Stimulated activated CD4-positive, alpha-beta T cell treated with anti-CD3 and anti-CD28 coated beads, Interleukin-1b, Interleukin-23, amount 100 ng/mL, for 24 hours (primary cell): ENCODE measurements around the gene RNF123.
"Not testable (repeated sequence)": the region's sequence is repeated elsewhere in the genome, so short reads cannot be mapped to it uniquely, and the experiment has no call there.

ENCODE experiments used
- DNase-seq, 4 experiments: peaks; one replicate each; pipeline ENCODE4 v3.0.0-alpha.2; 2020; ENCODE audit warnings: low read depth in 4 of 4, low spot score in 1 of 4

The RNF123 gene

GRCh38 chr3:49738067-49738713, 48.8 kb downstream of the RNF123 start:
- DNase-seq, result no peak

GRCh38 chr3:49740427-49740826, 51.1 kb downstream of the RNF123 start:
- DNase-seq, result no peak

- no peak for DNase-seq
These were observed 56.6 kb downstream of the RNF123 start for GRCh38 chr3:49745986-49746385.

DNA sequence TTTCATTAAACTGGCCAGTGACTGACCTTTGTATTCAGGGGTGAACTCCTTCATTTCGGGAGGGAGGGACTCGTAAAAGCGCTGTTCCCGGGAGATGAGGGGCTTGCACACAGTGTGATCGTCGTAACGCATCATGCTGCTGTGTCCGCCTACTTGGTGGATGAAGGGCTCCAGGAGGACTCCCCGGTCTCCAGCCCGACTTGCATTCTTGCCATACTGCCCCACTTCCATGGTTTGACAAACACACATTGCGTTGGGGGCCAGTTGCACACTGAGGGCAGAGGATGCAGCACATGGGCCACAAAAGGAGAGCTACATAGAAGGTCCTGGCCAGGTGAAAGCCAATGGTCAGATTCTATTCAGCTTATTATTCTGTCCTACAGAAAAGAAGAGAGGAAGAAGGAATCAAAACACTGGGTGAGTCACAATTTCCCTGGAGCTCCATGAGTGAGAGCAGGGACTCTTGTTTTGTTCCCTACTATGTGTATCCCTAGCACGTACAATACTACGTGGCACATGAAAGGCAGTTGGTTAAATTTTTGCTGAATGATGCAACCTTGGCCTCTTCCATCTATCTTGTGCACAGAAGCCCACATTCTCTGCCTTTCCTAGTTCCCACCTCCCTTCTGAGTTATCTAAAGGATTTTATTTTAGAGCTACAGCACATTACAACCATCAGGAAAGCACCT, 58.6 kb downstream of the RNF123 start:
- no peak for DNase-seq

GRCh38 chr3:49748874-49749273, 59.5 kb downstream of the RNF123 start:
- not testable (repeated sequence) for DNase-seq

DNA sequence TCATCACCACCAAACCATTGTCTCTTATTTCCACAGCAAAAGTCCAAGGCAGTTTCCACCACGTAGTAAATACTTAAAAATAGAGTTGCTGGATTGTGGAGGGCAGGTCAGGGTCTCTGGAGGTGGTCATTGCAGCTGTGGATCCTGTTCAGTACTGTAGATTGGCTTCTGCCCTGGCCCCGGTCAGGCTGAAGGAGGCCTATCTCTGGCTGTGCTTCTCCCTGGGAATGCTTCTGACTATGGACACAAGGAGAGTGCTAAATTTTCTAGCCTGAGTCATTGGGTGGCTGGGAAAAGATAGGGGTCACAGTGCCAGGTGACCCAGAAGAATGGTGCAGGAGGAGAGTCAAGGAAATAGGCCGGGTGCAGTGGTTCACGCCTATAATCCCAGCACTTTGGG, 60.7 kb downstream of the RNF123 start:
- no peak for DNase-seq

DNA sequence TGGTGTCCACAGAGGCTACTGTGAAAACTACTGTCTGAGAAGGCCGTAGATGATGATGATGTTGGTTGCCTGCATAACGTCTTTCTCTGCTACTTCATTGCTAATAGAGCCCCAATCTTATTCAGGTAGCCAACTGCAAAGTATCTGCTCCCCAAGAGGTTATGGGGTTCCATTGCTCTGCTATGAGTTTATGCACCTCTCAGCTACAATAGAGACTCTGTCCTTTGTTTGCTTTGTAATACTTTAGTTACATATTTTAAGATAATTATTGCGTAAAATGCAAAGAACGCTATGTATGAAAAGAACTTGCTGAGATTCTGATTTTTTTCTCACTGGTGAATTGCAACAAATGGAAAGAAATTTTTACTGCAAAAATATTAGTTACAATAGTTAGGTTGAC, 62.1 kb downstream of the RNF123 start:
- DNase-seq, result no peak

DNA sequence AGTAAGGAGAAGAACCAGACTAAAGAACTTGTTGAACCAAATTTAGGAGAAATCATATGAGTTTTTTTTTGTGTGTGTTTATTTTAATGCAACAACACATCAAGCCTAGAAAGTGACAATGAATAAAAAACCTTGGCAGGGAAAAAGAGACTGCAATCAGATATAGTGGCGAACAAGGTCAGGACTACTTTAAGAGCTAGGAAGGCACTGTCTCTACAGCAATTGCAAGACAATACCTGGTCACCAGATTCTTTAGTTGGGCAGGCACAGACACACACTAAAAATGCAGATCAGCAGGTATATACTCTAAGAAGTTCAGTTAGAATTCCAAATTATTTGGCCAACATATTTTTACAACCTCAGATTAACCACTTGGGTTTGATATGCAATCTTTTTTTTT, 65.2 kb downstream of the RNF123 start:
- DNase-seq, result no peak

DNA sequence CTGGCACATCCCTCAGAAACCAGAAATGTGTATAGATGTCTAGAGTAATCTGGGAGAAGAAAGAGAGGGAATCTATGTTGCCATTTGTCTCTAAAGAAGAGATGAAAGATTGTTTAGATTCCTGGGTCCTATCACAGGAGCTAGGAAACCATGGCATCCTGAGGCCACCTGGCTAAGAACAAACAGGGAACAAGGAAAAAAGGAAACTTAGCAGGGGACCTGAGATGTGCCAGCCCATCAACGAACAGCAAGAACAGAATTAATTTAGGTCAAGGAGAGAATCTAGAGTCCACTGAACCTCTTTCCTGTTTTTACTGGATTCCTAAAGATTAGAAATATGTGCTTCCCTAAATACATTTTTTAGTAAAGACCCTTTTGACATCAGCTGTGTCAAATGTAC, 66.7 kb downstream of the RNF123 start:
- DNase-seq, result no peak

- no peak for DNase-seq
These were observed 67.8 kb downstream of the RNF123 start for GRCh38 chr3:49757197-49757596.

DNA sequence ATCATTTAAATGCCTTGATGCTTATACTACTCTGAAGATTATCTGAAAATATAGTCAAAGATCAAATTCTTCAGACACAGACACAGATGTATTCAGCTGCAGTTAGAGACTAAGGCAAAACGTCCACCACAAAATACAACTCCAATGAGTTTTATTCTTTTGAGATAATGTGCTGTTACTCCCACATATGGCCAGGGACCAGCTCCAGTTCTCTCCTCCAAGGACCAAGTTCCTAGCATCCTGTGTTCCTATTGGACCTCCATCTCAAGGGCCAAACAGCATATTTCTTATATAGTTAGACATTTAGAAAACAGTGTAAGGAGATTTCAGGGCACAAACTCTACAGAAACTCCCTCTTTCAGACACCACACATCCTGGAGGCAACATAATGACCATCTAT, 69.9 kb downstream of the RNF123 start:
- DNase-seq, result no peak

GRCh38 chr3:49761661-49762060, 72.3 kb downstream of the RNF123 start:
- DNase-seq, result no peak

GRCh38 chr3:49763981-49764380, 74.6 kb downstream of the RNF123 start:
- DNase-seq, result no peak

- no peak for DNase-seq
These were observed 80.0 kb downstream of the RNF123 start for GRCh38 chr3:49769286-49769915.

GRCh38 chr3:49769926-49770325, 80.6 kb downstream of the RNF123 start:
- no peak for DNase-seq
